IMR-90 (cell line): ENCODE measurements around the gene EDEM1. TPM values are rescaled to one million over a fixed set of nuclear protein-coding genes. Genes with fewer than 3 reads are reported as not detected.

Experiments
- ATAC-seq: fragments of 200-7000 bp; cut with Tn5 transposase; 2 replicates; pipeline ENCODE4 v1.9.1; 2020; ENCODE audit warnings: low read depth, mild to moderate bottlenecking, moderate library complexity
- BruUV-seq: library from RNA; stranded (reverse); fragments of 400-500 nt; replicated peaks from 2 replicates; lab custom pipeline; 2021; lab: Mats Ljungman, UMichigan
- CTCF ChIA-PET: fragments of 300-600 bp; formaldehyde crosslinking; extraction: SDS; loops from one replicate; lab custom pipeline; 2021; ENCODE audit warnings: antibody characterized with exemption; lab: Yijun Ruan, JAX
- POLR2A ChIA-PET: fragments of 300-600 bp; sonication (Branson Sonifier 250); formaldehyde crosslinking; loops from one replicate; lab custom pipeline; 2022; ENCODE audit warnings: antibody characterized with exemption; ENCODE audit not compliant: unreplicated experiment; lab: Charles Lee
- DNase-seq: peaks from one replicate; pipeline ENCODE4 v3.0.0; 2013
- H2AFZ ChIP-seq: replicated peaks from 2 replicates; pipeline ENCODE3; 2013; ENCODE audit warnings: low read length, mild to moderate bottlenecking; ENCODE audit not compliant: poor library complexity
- H2AK5ac ChIP-seq: 2 replicates; pipeline ENCODE4 v1.6.1; 2013; ENCODE audit warnings: low read depth, low read length, inconsistent platforms
- H2AK9ac ChIP-seq: replicated peaks from 2 replicates; pipeline ENCODE3; 2013; ENCODE audit warnings: mild to moderate bottlenecking, low read depth, low read length, moderate library complexity; ENCODE audit not compliant: poor library complexity
- H2BK120ac ChIP-seq: 2 replicates; pipeline ENCODE4 v1.6.1; 2013; ENCODE audit warnings: low read depth, low read length, inconsistent platforms
- H2BK15ac ChIP-seq: 3 replicates; pipeline ENCODE4 v1.6.1; 2013; ENCODE audit warnings: low read depth, low read length, inconsistent platforms
- H2BK20ac ChIP-seq: 2 replicates; pipeline ENCODE4 v1.6.1; 2013; ENCODE audit warnings: low read depth, mild to moderate bottlenecking, inconsistent platforms, low read length, moderate library complexity
- H2BK5ac ChIP-seq: 2 replicates; pipeline ENCODE4 v1.6.1; 2013; ENCODE audit warnings: mild to moderate bottlenecking, low read depth, low read length, inconsistent platforms; ENCODE audit not compliant: poor library complexity, severe bottlenecking
- H3K14ac ChIP-seq: replicated peaks from 2 replicates; pipeline ENCODE4 v1.6.1; 2013; ENCODE audit warnings: low read depth, low read length, inconsistent platforms
- H3K18ac ChIP-seq: 2 replicates; pipeline ENCODE4 v1.6.1; 2013; ENCODE audit warnings: low read depth, low read length, control low read depth
- H3K23ac ChIP-seq: 2 replicates; pipeline ENCODE4 v1.6.1; 2013; ENCODE audit warnings: low read depth, low read length, inconsistent platforms
- H3K27ac ChIP-seq: 2 replicates; pipeline ENCODE4 v1.5.1; 2013; ENCODE audit warnings: mild to moderate bottlenecking, control low read depth, low read length; ENCODE audit not compliant: insufficient read depth
- H3K27me3 ChIP-seq: 2 replicates; pipeline ENCODE4 v1.6.1; 2013; ENCODE audit warnings: low read length; ENCODE audit not compliant: control insufficient read depth, insufficient read depth
- H3K36me3 ChIP-seq: 2 replicates; pipeline ENCODE4 v1.6.1; 2013; ENCODE audit warnings: low read length, mixed read lengths; ENCODE audit not compliant: control insufficient read depth, insufficient read depth
- H3K4ac ChIP-seq: 2 replicates; pipeline ENCODE4 v1.6.1; 2013; ENCODE audit warnings: low read depth, low read length, inconsistent platforms
- H3K4me1 ChIP-seq: 2 replicates; pipeline ENCODE4 v1.6.1; 2013; ENCODE audit warnings: low read length, mixed read lengths; ENCODE audit not compliant: control insufficient read depth, insufficient read depth
- H3K4me2 ChIP-seq: 2 replicates; pipeline ENCODE4 v1.6.1; 2013; ENCODE audit warnings: low read depth, mild to moderate bottlenecking, control low read depth, low read length, moderate library complexity
- H3K4me3 ChIP-seq: 2 replicates; pipeline ENCODE4 v1.5.1; 2013; ENCODE audit warnings: low read depth, mild to moderate bottlenecking, control low read depth, low read length, moderate library complexity; ENCODE audit not compliant: insufficient read depth
- H3K56ac ChIP-seq: 2 replicates; pipeline ENCODE4 v1.6.1; 2013; ENCODE audit warnings: low read length, inconsistent platforms; ENCODE audit not compliant: insufficient read depth; ENCODE audit errors: extremely low read depth
- H3K79me1 ChIP-seq, 2 experiments: 2 replicates each; pipeline ENCODE4 v1.6.1; 2013; ENCODE audit warnings: low read length in 2 of 2, inconsistent platforms in 1 of 2, low read depth in 1 of 2
- H3K9ac ChIP-seq: 2 replicates; pipeline ENCODE4 v1.6.1; 2013; ENCODE audit warnings: low read depth, low read length, control low read depth
- H3K9me1 ChIP-seq: 2 replicates; pipeline ENCODE4 v1.6.1; 2013; ENCODE audit warnings: low read length, inconsistent platforms; ENCODE audit not compliant: insufficient read depth
- H3K9me3 ChIP-seq: 2 replicates; pipeline ENCODE4 v1.6.1; 2013; ENCODE audit warnings: low read length; ENCODE audit not compliant: control insufficient read depth, insufficient read depth
- H4K20me1 ChIP-seq: 2 replicates; pipeline ENCODE4 v1.6.1; 2013; ENCODE audit warnings: low read length, inconsistent platforms; ENCODE audit not compliant: insufficient read depth
- H4K5ac ChIP-seq: 2 replicates; pipeline ENCODE4 v1.6.1; 2013; ENCODE audit warnings: mild to moderate bottlenecking, low read depth, low read length, control low read depth
- H4K8ac ChIP-seq, 2 experiments: 2 replicates each; pipeline ENCODE4 v1.6.1; 2013; ENCODE audit warnings: low read depth in 2 of 2, low read length in 2 of 2, control low read depth in 1 of 2, inconsistent platforms in 1 of 2
- H4K91ac ChIP-seq: 2 replicates; pipeline ENCODE4 v1.6.1; 2013; ENCODE audit warnings: low read depth, low read length, inconsistent platforms; ENCODE audit not compliant: insufficient read depth
- BHLHE40 ChIP-seq: fragments of 150-350 bp; IDR thresholded peaks from 2 replicates; pipeline ENCODE4 v1.6.1; 2016; ENCODE audit warnings: mild to moderate bottlenecking, low read depth, low read length
- CEBPB ChIP-seq: IDR thresholded peaks from 2 replicates; pipeline ENCODE4 v1.6.1; 2012; ENCODE audit warnings: low read depth, low read length, improper control_type of control experiment
- FOS ChIP-seq: fragments of 150-350 bp; IDR thresholded peaks from 2 replicates; pipeline ENCODE4 v1.6.1; 2016; ENCODE audit warnings: low read depth, low read length
- MAFK ChIP-seq: IDR thresholded peaks from 2 replicates; pipeline ENCODE4 v1.6.1; 2012; ENCODE audit warnings: low read depth, low read length, improper control_type of control experiment
- MAZ ChIP-seq: IDR thresholded peaks from 2 replicates; pipeline ENCODE4 v1.6.1; 2012; ENCODE audit warnings: low read depth, mild to moderate bottlenecking, low read length, improper control_type of control experiment, moderate library complexity, borderline replicate concordance
- MXI1 ChIP-seq: IDR thresholded peaks from 2 replicates; pipeline ENCODE4 v1.6.1; 2012; ENCODE audit warnings: low read depth, mild to moderate bottlenecking, low read length, moderate library complexity, borderline replicate concordance
- NFE2L2 ChIP-seq: fragments of 150-350 bp; IDR thresholded peaks from 2 replicates; pipeline ENCODE4 v1.6.1; 2016; ENCODE audit warnings: low read depth, mild to moderate bottlenecking, low read length
- POLR2A ChIP-seq: IDR thresholded peaks from 2 replicates; pipeline ENCODE4 v1.6.1; 2012; ENCODE audit warnings: mild to moderate bottlenecking, low read depth, low read length
- RAD21 ChIP-seq: IDR thresholded peaks from 2 replicates; pipeline ENCODE4 v1.6.1; 2012; ENCODE audit warnings: low read length, improper control_type of control experiment
- RCOR1 ChIP-seq: IDR thresholded peaks from 2 replicates; pipeline ENCODE4 v1.6.1; 2012; ENCODE audit warnings: mild to moderate bottlenecking, low read length, improper control_type of control experiment; ENCODE audit not compliant: insufficient replicate concordance
- RFX5 ChIP-seq: IDR thresholded peaks from 2 replicates; pipeline ENCODE4 v1.8.0; 2012; ENCODE audit warnings: low read depth, mild to moderate bottlenecking, low read length, moderate library complexity
- SMC3 ChIP-seq: fragments of 150-350 bp; IDR thresholded peaks from 2 replicates; pipeline ENCODE4 v1.6.1; 2016; ENCODE audit warnings: low read depth, mild to moderate bottlenecking, antibody characterized with exemption, low read length, moderate library complexity
- USF2 ChIP-seq: fragments of 150-350 bp; IDR thresholded peaks from 2 replicates; pipeline ENCODE4 v1.6.1; 2017; ENCODE audit warnings: mild to moderate bottlenecking, antibody characterized with exemption, low read length, low read depth
- WGBS, 2 experiments: methylation state at CpG; one replicate each; pipeline versions ENCODE4 v1.1.5 to v1.1.7; 2013; ENCODE audit warnings: missing lambda C conversion rate in 2 of 2; ENCODE audit not compliant: insufficient read length in 1 of 2; ENCODE audit errors: extremely low coverage in 2 of 2; 5-methylcytosine and 5-hydroxymethylcytosine counted together
- dilution Hi-C: fragments of 300-500 bp; cut with HindIII; formaldehyde crosslinking; loops from one replicate; pipeline ENCODE4 v1.14.3; 2018; ENCODE audit warnings: low sequenced_read_pairs; ENCODE audit not compliant: unreplicated experiment
- in situ Hi-C: fragments of 300-500 bp; cut with MboI; formaldehyde crosslinking; loops from 3 replicates; pipeline ENCODE4 v1.14.3; 2019; ENCODE audit warnings: low sequenced_read_pairs, inconsistent platforms, mixed read lengths
- intact Hi-C: fragments of 100-400 bp; cut with micrococcal nuclease; formaldehyde crosslinking; loops from 2 replicates; pipeline ENCODE4 v1.10.0; 2022
- polyA plus RNA-seq, 3 experiments: library from polyadenylated mRNA; depleted of rRNA; stranded (reverse); fragments of >200 nt; gene quantifications; 2 replicates each; pipeline ENCODE4 v1.2.3, GENCODE V29; 2012; ENCODE audit warnings: low replicate concordance in 1 of 3
- total RNA-seq: library from RNA; depleted of rRNA; stranded (reverse); fragments of >200 nt; gene quantifications from 2 replicates; pipeline ENCODE4 v1.2.3, GENCODE V29; 2012
- TF ChIP-seq, protein P1 (sequence below): fragments of 150-350 bp; IDR thresholded peaks from 2 replicates; pipeline ENCODE4 v1.6.1; 2016; ENCODE audit warnings: low read depth, mild to moderate bottlenecking, low read length, moderate library complexity, borderline replicate concordance

Gene EDEM1
- total and polyA plus RNA-seq, 2 of the 4 experiments (the other 2 are of a cell fraction): 23.5 to 27.0 TPM

- Histone ChIP-seq H3K56ac (no peak overlapping the region), H2AK9ac (no peak overlapping the region), H3K9ac (no peak overlapping the region), H3K23ac (peak overlapping the region; percentile 8; the same call in 1 of the 2 replicates), H2BK20ac (no peak overlapping the region), H3K4ac (no peak overlapping the region), H2BK120ac (no peak overlapping the region), H3K18ac (no peak overlapping the region), H4K5ac (no peak overlapping the region), H3K4me2 (peak overlapping the region; percentile 52; the same call in 1 of the 2 replicates), H3K9me1 (peaks cover 13% of the 10 kb centered on the region; the same call in 1 of the 2 replicates), H4K91ac (no peak overlapping the region), H3K4me3 (no peak overlapping the region), H3K27ac (no peak overlapping the region), H3K9me3 (no peaks in the 10 kb centered on the region), H2AFZ (no peak overlapping the region), H4K20me1 (peaks cover 64% of the 10 kb centered on the region), H3K36me3 (no peaks in the 10 kb centered on the region), H3K79me1 (peaks cover 10 to 64% of the 10 kb centered on the region in 2 experiments), H2AK5ac (no peak overlapping the region), H4K8ac (no peak overlapping the region), H2BK15ac (no peak overlapping the region), H3K4me1 (peaks cover 10% of the 10 kb centered on the region), H3K27me3 (no peaks in the 10 kb centered on the region), H2BK5ac (peak overlapping the region; percentile 57), H3K14ac (peak overlapping the region; percentile 32; the same call in 1 of the 2 replicates)
- 0% methylated on average over 1 of the region's 4 CpGs; no CpG with 5 or more reads in 1 of the 2 experiments for WGBS, 2 experiments
- no peak for DNase-seq
- in situ Hi-C loops (no loop called here), intact Hi-C loops (loop anchor here (5.0 kb wide), 1 partner anchor 34 kb away; no protein-coding TSS in a partner anchor), dilution Hi-C loops (no loop called here)
- no TSS peak for BruUV-seq
- POLR2A ChIA-PET: no interaction called here
- peak; percentile 46 for ATAC-seq
- CTCF ChIA-PET: interaction anchor here (1.3 kb wide), 1 partner anchor 17 kb away, joined by 3 read pairs; no protein-coding TSS in a partner anchor
- TF ChIP-seq RCOR1: no peak
- no peak for TF ChIP-seq BHLHE40
- no peak for TF ChIP-seq MAFK
- TF ChIP-seq FOS: no peak
- no peak for TF ChIP-seq MAZ
- no peak for TF ChIP-seq POLR2A
- no peak for TF ChIP-seq MXI1
- no peak for TF ChIP-seq SMC3
- no peak for TF ChIP-seq CEBPB
- TF ChIP-seq, protein P1, sequence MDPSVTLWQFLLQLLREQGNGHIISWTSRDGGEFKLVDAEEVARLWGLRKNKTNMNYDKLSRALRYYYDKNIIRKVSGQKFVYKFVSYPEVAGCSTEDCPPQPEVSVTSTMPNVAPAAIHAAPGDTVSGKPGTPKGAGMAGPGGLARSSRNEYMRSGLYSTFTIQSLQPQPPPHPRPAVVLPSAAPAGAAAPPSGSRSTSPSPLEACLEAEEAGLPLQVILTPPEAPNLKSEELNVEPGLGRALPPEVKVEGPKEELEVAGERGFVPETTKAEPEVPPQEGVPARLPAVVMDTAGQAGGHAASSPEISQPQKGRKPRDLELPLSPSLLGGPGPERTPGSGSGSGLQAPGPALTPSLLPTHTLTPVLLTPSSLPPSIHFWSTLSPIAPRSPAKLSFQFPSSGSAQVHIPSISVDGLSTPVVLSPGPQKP: no peak
- TF ChIP-seq USF2: no peak
- TF ChIP-seq RAD21: no peak
- TF ChIP-seq NFE2L2: no peak
- TF ChIP-seq RFX5: no peak
Observed at GRCh38 chr3:5160940-5161858, 26.3 kb upstream of the EDEM1 start.
